ENCODE data around the gene COLQ.

DNA sequence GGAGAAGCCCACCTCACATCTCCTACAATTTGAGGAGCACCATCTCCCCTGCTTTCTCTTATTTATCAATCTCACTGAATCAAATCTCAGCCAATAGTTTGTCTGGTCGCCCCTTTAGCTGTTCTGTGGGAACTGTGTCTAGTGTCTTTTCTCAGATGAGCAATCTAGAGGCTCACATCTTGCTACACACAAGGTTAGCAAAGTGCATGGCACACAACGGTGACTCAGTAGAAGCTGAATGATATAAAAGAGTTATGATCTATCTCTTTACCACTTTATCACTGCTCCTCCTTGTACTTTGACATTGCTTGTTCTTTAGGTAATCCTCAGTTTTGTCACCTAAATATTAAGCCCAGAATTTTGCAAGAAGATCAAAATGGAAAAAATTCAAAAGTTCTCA is 16.8 kb upstream of the COLQ start:
- TF ChIP-seq YY1 (IDR thresholded peaks at IDR 0.05) (no peak), JUND (IDR thresholded peaks at IDR 0.05) (no peak), TAF1 (conservative IDR thresholded peaks at IDR 0.05) (no peak), HNF4A (conservative IDR thresholded peaks at IDR 0.05) (no peak), SP1 (IDR thresholded peaks at IDR 0.05) (no peak)
- TF ChIP-seq, protein P1, sequence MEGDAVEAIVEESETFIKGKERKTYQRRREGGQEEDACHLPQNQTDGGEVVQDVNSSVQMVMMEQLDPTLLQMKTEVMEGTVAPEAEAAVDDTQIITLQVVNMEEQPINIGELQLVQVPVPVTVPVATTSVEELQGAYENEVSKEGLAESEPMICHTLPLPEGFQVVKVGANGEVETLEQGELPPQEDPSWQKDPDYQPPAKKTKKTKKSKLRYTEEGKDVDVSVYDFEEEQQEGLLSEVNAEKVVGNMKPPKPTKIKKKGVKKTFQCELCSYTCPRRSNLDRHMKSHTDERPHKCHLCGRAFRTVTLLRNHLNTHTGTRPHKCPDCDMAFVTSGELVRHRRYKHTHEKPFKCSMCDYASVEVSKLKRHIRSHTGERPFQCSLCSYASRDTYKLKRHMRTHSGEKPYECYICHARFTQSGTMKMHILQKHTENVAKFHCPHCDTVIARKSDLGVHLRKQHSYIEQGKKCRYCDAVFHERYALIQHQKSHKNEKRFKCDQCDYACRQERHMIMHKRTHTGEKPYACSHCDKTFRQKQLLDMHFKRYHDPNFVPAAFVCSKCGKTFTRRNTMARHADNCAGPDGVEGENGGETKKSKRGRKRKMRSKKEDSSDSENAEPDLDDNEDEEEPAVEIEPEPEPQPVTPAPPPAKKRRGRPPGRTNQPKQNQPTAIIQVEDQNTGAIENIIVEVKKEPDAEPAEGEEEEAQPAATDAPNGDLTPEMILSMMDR (IDR thresholded peaks at IDR 0.05; ENCODE audit: low read depth, low read length, missing input control) = no peak
- TF ChIP-seq, protein P2, sequence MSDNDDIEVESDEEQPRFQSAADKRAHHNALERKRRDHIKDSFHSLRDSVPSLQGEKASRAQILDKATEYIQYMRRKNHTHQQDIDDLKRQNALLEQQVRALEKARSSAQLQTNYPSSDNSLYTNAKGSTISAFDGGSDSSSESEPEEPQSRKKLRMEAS (IDR thresholded peaks at IDR 0.05) = no peak
- TF ChIP-seq, protein P3, sequence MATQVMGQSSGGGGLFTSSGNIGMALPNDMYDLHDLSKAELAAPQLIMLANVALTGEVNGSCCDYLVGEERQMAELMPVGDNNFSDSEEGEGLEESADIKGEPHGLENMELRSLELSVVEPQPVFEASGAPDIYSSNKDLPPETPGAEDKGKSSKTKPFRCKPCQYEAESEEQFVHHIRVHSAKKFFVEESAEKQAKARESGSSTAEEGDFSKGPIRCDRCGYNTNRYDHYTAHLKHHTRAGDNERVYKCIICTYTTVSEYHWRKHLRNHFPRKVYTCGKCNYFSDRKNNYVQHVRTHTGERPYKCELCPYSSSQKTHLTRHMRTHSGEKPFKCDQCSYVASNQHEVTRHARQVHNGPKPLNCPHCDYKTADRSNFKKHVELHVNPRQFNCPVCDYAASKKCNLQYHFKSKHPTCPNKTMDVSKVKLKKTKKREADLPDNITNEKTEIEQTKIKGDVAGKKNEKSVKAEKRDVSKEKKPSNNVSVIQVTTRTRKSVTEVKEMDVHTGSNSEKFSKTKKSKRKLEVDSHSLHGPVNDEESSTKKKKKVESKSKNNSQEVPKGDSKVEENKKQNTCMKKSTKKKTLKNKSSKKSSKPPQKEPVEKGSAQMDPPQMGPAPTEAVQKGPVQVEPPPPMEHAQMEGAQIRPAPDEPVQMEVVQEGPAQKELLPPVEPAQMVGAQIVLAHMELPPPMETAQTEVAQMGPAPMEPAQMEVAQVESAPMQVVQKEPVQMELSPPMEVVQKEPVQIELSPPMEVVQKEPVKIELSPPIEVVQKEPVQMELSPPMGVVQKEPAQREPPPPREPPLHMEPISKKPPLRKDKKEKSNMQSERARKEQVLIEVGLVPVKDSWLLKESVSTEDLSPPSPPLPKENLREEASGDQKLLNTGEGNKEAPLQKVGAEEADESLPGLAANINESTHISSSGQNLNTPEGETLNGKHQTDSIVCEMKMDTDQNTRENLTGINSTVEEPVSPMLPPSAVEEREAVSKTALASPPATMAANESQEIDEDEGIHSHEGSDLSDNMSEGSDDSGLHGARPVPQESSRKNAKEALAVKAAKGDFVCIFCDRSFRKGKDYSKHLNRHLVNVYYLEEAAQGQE (IDR thresholded peaks at IDR 0.05) = no peak
- TF ChIP-seq, protein P4, sequence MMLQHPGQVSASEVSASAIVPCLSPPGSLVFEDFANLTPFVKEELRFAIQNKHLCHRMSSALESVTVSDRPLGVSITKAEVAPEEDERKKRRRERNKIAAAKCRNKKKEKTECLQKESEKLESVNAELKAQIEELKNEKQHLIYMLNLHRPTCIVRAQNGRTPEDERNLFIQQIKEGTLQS (IDR thresholded peaks at IDR 0.05) = no peak
